Loucy (cell line): ENCODE data around the gene BIRC3.

Source experiments
- H2AFZ ChIP-seq: fragments of 200-600 bp; sonication (generic); 2 replicates; pipeline ENCODE4 v1.6.0; 2016; ENCODE audit warnings: antibody characterized with exemption, mild to moderate bottlenecking, low read length, moderate library complexity
- H3F3A ChIP-seq: fragments of 200-600 bp; 2 replicates; pipeline ENCODE4 v1.6.0; 2016; ENCODE audit warnings: antibody characterized with exemption, low read depth, mild to moderate bottlenecking
- H3K27me3 ChIP-seq: fragments of 200-600 bp; sonication (generic); 2 replicates; pipeline ENCODE4 v1.6.1; 2014; ENCODE audit warnings: low read length, mild to moderate bottlenecking; ENCODE audit not compliant: insufficient read depth, poor library complexity, severe bottlenecking
- H3K36me3 ChIP-seq: fragments of 200-600 bp; sonication (generic); 2 replicates; pipeline ENCODE4 v1.6.1; 2016; ENCODE audit warnings: low read length; ENCODE audit not compliant: insufficient read depth
- H3K4me1 ChIP-seq: fragments of 200-600 bp; sonication (generic); 2 replicates; pipeline ENCODE4 v1.5.1; 2014; ENCODE audit warnings: low read length, mild to moderate bottlenecking; ENCODE audit not compliant: insufficient read depth, poor library complexity, severe bottlenecking
- H3K4me2 ChIP-seq: fragments of 200-600 bp; sonication (generic); 2 replicates; pipeline ENCODE4 v1.6.0; 2014; ENCODE audit warnings: antibody characterized with exemption, low read length, low read depth, mild to moderate bottlenecking; ENCODE audit not compliant: poor library complexity, severe bottlenecking
- H3K4me3 ChIP-seq: fragments of 200-600 bp; sonication (generic); 2 replicates; pipeline ENCODE4 v1.5.1; 2014; ENCODE audit warnings: low read length, mild to moderate bottlenecking, mixed read lengths; ENCODE audit not compliant: poor library complexity, severe bottlenecking
- H3K79me2 ChIP-seq: fragments of 200-600 bp; sonication (generic); 2 replicates; pipeline ENCODE4 v1.6.1; 2014; ENCODE audit warnings: low read length; ENCODE audit not compliant: insufficient read depth
- H3K9ac ChIP-seq: fragments of 200-600 bp; sonication (generic); 2 replicates; pipeline ENCODE4 v1.6.0; 2014; ENCODE audit warnings: mild to moderate bottlenecking, low read depth, low read length, moderate library complexity; ENCODE audit not compliant: poor library complexity, severe bottlenecking
- H3K9me2 ChIP-seq: fragments of 200-600 bp; sonication (generic); replicated peaks from 2 replicates; pipeline ENCODE4 v1.6.1; 2016; ENCODE audit warnings: low read depth, low read length, mixed read lengths
- H3K9me3 ChIP-seq: fragments of 200-600 bp; sonication (generic); 2 replicates; pipeline ENCODE4 v1.6.1; 2014; ENCODE audit warnings: mild to moderate bottlenecking, antibody characterized with exemption, low read length, low read depth; ENCODE audit not compliant: insufficient read depth
- H4K20me1 ChIP-seq: fragments of 200-600 bp; sonication (generic); 2 replicates; pipeline ENCODE4 v1.6.0; 2014; ENCODE audit warnings: antibody characterized with exemption, low read length, mild to moderate bottlenecking; ENCODE audit not compliant: insufficient read depth, poor library complexity, severe bottlenecking
- EZH2phosphoT487 ChIP-seq: fragments of 200-600 bp; IDR thresholded peaks from 2 replicates; pipeline ENCODE4 v1.6.1; 2018; ENCODE audit warnings: antibody characterized with exemption, mild to moderate bottlenecking, moderate library complexity, borderline replicate concordance
- TF ChIP-seq, protein P1 (sequence below): fragments of 200-600 bp; sonication (generic); conservative IDR thresholded peaks from 2 replicates; pipeline ENCODE4 v1.5.1; 2014; ENCODE audit warnings: mild to moderate bottlenecking, antibody characterized with exemption, low read length

Gene BIRC3

DNA sequence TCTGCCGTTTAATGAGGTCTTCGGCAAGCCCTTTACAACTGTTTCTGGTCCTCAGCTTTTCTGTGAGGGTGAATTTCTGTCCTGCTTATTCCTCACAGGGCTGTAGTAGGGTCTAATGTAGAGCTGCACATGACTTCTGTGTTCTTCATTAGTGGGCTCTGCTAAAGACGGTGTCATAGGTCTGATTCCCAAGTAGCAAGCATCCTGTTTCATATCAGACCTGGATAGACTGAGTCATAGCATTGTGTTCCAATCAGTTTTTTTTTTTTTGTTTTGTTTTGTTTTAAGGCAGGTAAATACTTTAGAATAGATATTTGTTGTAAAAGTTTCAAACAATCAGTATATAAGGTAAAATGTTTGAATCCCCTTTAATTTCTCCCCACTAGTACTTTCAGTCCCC, 65.1 kb downstream of the BIRC3 start:
- Histone ChIP-seq H3F3A (no peaks in the 10 kb centered on the region), H4K20me1 (no peaks in the 10 kb centered on the region), H3K4me3 (no peak overlapping the region), H3K4me1 (peaks cover 21% of the 10 kb centered on the region), H3K9me2 (no peaks in the 10 kb centered on the region), H2AFZ (no peak overlapping the region), H3K4me2 (no peak overlapping the region), H3K9ac (no peak overlapping the region), H3K27me3 (no peaks in the 10 kb centered on the region), H3K9me3 (no peaks in the 10 kb centered on the region), H3K79me2 (no peaks in the 10 kb centered on the region), H3K36me3 (peaks cover 44% of the 10 kb centered on the region; the same call in 1 of the 2 replicates)
- no peak for TF ChIP-seq EZH2phosphoT487
- TF ChIP-seq, protein P1, sequence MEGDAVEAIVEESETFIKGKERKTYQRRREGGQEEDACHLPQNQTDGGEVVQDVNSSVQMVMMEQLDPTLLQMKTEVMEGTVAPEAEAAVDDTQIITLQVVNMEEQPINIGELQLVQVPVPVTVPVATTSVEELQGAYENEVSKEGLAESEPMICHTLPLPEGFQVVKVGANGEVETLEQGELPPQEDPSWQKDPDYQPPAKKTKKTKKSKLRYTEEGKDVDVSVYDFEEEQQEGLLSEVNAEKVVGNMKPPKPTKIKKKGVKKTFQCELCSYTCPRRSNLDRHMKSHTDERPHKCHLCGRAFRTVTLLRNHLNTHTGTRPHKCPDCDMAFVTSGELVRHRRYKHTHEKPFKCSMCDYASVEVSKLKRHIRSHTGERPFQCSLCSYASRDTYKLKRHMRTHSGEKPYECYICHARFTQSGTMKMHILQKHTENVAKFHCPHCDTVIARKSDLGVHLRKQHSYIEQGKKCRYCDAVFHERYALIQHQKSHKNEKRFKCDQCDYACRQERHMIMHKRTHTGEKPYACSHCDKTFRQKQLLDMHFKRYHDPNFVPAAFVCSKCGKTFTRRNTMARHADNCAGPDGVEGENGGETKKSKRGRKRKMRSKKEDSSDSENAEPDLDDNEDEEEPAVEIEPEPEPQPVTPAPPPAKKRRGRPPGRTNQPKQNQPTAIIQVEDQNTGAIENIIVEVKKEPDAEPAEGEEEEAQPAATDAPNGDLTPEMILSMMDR, result no peak

DNA sequence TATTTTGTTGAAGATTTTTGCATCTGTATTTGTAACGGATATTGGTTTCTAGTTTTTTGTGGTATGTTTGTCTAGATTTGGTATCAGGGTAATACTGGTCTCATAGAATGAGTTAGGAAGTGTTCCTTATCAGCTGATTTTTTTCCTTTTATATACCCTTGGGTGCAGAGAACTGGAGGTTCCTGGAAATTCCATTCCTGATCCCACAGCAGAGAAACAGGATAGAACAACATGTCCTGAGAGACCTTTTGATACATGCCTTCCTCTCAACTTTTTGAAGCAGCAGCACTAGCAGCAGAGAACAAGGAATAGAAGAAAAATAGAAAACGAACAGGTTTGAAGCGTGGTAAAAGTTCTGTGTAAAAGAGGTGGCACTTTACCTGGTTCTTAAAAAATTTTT, 66.6 kb downstream of the BIRC3 start:
- H3K27me3 ChIP-seq, result no peaks in the 10 kb centered on the region
- no peak overlapping the region for H3K4me3 ChIP-seq
- no peaks in the 10 kb centered on the region for H3K79me2 ChIP-seq
- no peaks in the 10 kb centered on the region for H3F3A ChIP-seq
- no peaks in the 10 kb centered on the region for H4K20me1 ChIP-seq
- peaks cover 21% of the 10 kb centered on the region for H3K4me1 ChIP-seq
- H3K9ac ChIP-seq, result no peak overlapping the region
- no peaks in the 10 kb centered on the region for H3K9me3 ChIP-seq
- TF ChIP-seq, protein P1, result no peak
- no peak for TF ChIP-seq EZH2phosphoT487
- no peak overlapping the region for H2AFZ ChIP-seq
- H3K9me2 ChIP-seq, result no peaks in the 10 kb centered on the region
- peaks cover 30% of the 10 kb centered on the region; the same call in 1 of the 2 replicates for H3K36me3 ChIP-seq
- no peak overlapping the region for H3K4me2 ChIP-seq

DNA sequence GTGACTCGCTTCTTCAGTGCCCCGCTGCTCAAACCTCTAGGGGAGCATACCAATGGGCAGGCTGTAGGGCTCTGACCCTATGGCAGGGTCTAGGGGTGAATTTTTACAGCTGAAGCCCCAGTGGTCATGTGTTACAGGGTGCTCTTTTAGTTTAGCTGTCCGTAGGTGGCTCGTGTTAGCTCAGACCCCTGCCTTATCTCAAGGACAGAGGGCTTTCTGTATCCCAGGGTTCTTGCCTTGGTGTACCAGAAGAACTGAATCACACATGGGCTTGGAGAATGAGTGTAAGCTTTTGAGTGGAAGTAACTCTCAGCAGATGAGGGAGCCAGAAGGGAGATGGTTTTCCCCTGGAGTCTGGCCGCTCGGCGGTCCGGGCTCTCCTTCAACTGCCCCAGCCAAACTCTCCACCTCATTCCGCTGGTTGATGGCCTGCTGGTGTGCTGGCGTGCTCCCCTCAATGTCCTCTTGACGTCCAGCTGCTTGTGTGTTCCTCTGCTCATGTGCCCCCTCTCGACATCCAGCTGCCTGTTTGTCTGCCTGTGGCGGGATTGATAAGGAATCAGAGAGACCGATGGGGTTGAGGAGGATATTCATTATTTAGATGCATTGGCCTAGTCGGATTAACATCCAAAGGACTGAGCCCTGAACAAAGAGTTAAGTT, 67.3 kb downstream of the BIRC3 start:
- Histone ChIP-seq H3K4me3 (no peak overlapping the region), H4K20me1 (no peaks in the 10 kb centered on the region), H3K27me3 (no peaks in the 10 kb centered on the region), H3K4me2 (no peak overlapping the region), H3K9ac (no peak overlapping the region), H3F3A (no peaks in the 10 kb centered on the region), H3K9me3 (no peaks in the 10 kb centered on the region; the same call in 1 of the 2 replicates), H3K79me2 (no peaks in the 10 kb centered on the region), H3K4me1 (peaks cover 21% of the 10 kb centered on the region), H3K36me3 (peaks cover 28% of the 10 kb centered on the region; the same call in 1 of the 2 replicates), H2AFZ (no peak overlapping the region), H3K9me2 (no peaks in the 10 kb centered on the region)
- no peak for TF ChIP-seq EZH2phosphoT487
- TF ChIP-seq, protein P1, result no peak
